Parathyroid adenoma (tissue), 2 donors: ENCODE results near the gene FGFR2.

Experiments
- H2AFZ ChIP-seq: fragments of 300-600 bp; sonication (generic); one replicate; pipeline ENCODE4 v1.7.0; 2017; ENCODE audit warnings: antibody characterized with exemption, mild to moderate bottlenecking
- H3K27ac ChIP-seq: fragments of 300-600 bp; sonication (generic); one replicate; pipeline ENCODE4 v1.7.0; 2017
- H3K27me3 ChIP-seq: fragments of 300-600 bp; sonication (generic); one replicate; pipeline ENCODE4 v1.7.0; 2017; ENCODE audit warnings: low read length; ENCODE audit not compliant: control insufficient read depth, insufficient read depth
- H3K36me3 ChIP-seq: fragments of 300-600 bp; sonication (generic); one replicate; pipeline ENCODE4 v1.7.0; 2017; ENCODE audit warnings: low read length; ENCODE audit not compliant: control insufficient read depth, insufficient read depth
- H3K4me1 ChIP-seq: fragments of 300-600 bp; sonication (generic); one replicate; pipeline ENCODE4 v1.7.0; 2017; ENCODE audit warnings: control low read depth
- H3K4me2 ChIP-seq: fragments of 300-600 bp; sonication (generic); one replicate; pipeline ENCODE4 v1.7.0; 2017; ENCODE audit warnings: low read length
- H3K4me3 ChIP-seq: fragments of 300-600 bp; sonication (generic); one replicate; pipeline ENCODE4 v1.7.0; 2017; ENCODE audit warnings: low read depth, low read length
- H3K79me2 ChIP-seq: fragments of 300-600 bp; sonication (generic); one replicate; pipeline ENCODE4 v1.7.0; 2017; ENCODE audit warnings: control low read depth
- H3K9ac ChIP-seq: fragments of 300-600 bp; sonication (generic); one replicate; pipeline ENCODE4 v1.7.0; 2017; ENCODE audit warnings: mild to moderate bottlenecking
- H3K9me3 ChIP-seq: fragments of 300-600 bp; sonication (generic); one replicate; pipeline ENCODE4 v1.7.0; 2017; ENCODE audit warnings: low read length; ENCODE audit not compliant: control insufficient read depth
- CTCF ChIP-seq: fragments of 300-600 bp; sonication (generic); IDR thresholded peaks from one replicate; pipeline ENCODE4 v1.7.0; 2017; ENCODE audit warnings: antibody characterized with exemption, mild to moderate bottlenecking
- donor health status: primary hyperparathyroidism.

Gene FGFR2

GRCh38 chr10:121598263-121599249 is at the start of gene FGFR2:
Gene FGFR2 (minus strand): TSS chr10:121598444. CDS start chr10:121593817, 4,627 bp downstream.
- Histone ChIP-seq H3K27ac (peak within 1 kb of the TSS; percentile 77), H3K4me2 (peak within 1 kb of the TSS; percentile 76), H3K4me1 (peaks cover 3% of the 10 kb centered on the region), H3K36me3 (no peaks in the 10 kb centered on the region), H3K79me2 (no peaks in the 10 kb centered on the region), H3K9me3 (no peaks in the 10 kb centered on the region), H2AFZ (peak within 1 kb of the TSS; percentile 95), H3K27me3 (no peaks in the 10 kb centered on the region), H3K9ac (no peak within 1 kb of the TSS), H3K4me3 (peak within 1 kb of the TSS; percentile 91)
- no peak for TF ChIP-seq CTCF

- no peaks in the 10 kb centered on the region for H3K9me3 ChIP-seq
- H3K36me3 ChIP-seq: no peaks in the 10 kb centered on the region
- no peak overlapping the region for H3K27ac ChIP-seq
- no peaks in the 10 kb centered on the region for H3K27me3 ChIP-seq
- no peak overlapping the region for H2AFZ ChIP-seq
- no peaks in the 10 kb centered on the region for H3K4me1 ChIP-seq
- H3K9ac ChIP-seq: no peak overlapping the region
- TF ChIP-seq CTCF: no peak
- no peak overlapping the region for H3K4me2 ChIP-seq
- no peaks in the 10 kb centered on the region for H3K79me2 ChIP-seq
- H3K4me3 ChIP-seq: no peak overlapping the region
These were observed 49.2 kb upstream of the FGFR2 start for GRCh38 chr10:121647401-121647800.

GRCh38 chr10:121645696-121646095 is 47.5 kb upstream of the FGFR2 start:
- no peaks in the 10 kb centered on the region for H3K79me2 ChIP-seq
- no peak overlapping the region for H2AFZ ChIP-seq
- no peaks in the 10 kb centered on the region for H3K27me3 ChIP-seq
- H3K36me3 ChIP-seq: no peaks in the 10 kb centered on the region
- H3K27ac ChIP-seq: no peak overlapping the region
- no peak for TF ChIP-seq CTCF
- no peak overlapping the region for H3K9ac ChIP-seq
- H3K4me2 ChIP-seq: no peak overlapping the region
- H3K9me3 ChIP-seq: no peaks in the 10 kb centered on the region
- no peaks in the 10 kb centered on the region for H3K4me1 ChIP-seq
- no peak overlapping the region for H3K4me3 ChIP-seq

- Histone ChIP-seq H3K27me3 (no peaks in the 10 kb centered on the region), H2AFZ (no peak overlapping the region), H3K4me3 (no peak overlapping the region), H3K27ac (no peak overlapping the region), H3K36me3 (no peaks in the 10 kb centered on the region), H3K9me3 (no peaks in the 10 kb centered on the region), H3K79me2 (no peaks in the 10 kb centered on the region), H3K4me1 (no peaks in the 10 kb centered on the region), H3K4me2 (no peak overlapping the region), H3K9ac (no peak overlapping the region)
- no peak for TF ChIP-seq CTCF
These were observed 46.3 kb upstream of the FGFR2 start for GRCh38 chr10:121644501-121644900.
